ENCODE measurements around the gene BBLN.

DNA sequence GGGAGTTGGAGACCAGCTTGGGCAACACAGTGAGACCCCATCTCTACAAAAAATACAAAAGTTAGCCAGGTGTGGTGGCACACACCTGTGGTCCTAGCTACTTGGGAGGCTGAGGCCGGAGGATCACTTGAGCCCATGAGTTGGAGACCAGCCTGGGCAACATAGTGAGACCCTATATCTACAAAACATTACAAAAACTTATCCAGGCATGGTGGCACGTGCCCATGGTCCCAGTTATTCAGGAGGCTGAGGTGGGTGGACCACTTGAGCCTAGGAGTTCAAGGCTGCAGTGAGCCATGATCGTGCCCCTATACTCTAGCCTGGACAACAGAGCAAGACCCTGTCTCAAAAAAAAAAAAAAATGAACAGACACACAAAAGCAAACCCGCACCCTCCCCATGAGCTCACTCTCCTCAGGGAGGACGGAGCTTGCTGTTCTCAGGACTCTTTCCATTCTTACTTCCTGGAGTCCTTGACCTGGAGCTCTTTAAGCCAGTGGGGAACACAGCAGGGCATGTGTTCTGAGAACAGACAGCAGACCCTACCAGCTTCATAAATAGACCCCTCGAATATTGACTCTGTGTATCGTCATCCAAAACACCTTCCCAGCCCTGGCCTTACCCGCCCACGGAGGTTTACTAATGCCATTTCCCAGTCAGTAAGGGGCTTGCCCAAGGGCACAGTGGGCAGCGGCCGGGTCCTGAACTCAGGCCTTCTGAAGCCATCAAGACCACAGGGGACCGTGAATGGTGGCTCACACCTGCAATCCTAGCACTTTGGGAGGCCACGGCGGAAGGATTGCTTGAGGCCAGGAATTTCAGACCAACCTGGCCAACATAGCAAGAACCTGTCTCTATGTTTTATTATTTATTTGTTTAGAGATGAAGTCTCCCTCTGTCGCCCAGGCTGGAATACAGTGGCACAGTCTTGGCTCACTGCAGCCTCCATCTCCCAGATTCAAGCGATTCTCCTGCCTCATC, 43.7 kb upstream of the BBLN start:
- TF ChIP-seq CTCF (IDR thresholded peaks at IDR 0.05), result no peak
- TF ChIP-seq EZH2 (IDR thresholded peaks at IDR 0.05; ENCODE audit: borderline replicate concordance, insufficient read depth, low read depth, low read length, poor library complexity, severe bottlenecking), result no peak

Data from B cell (primary cell).